Smooth muscle cell (in vitro differentiated cells): ENCODE data around the gene PTGS1. TPM values are rescaled to one million over a fixed set of nuclear protein-coding genes. Genes with fewer than 3 reads are reported as not detected.
"Not testable (repeated sequence)": the region's sequence is repeated elsewhere in the genome, so short reads cannot be mapped to it uniquely, and the experiment has no call there.

ENCODE experiments used
- DNase-seq: peaks from one replicate; lab custom pipeline; 2025; ENCODE audit not compliant: unreplicated experiment; lab: John Stamatoyannopoulos, UW
- H2AFZ ChIP-seq: fragments of 200-600 bp; sonication (generic); 2 replicates; pipeline ENCODE4 v1.6.0; 2016; ENCODE audit warnings: antibody characterized with exemption, low read depth, mild to moderate bottlenecking
- H3F3A ChIP-seq: fragments of 200-600 bp; sonication (generic); 2 replicates; pipeline ENCODE4 v1.6.0; 2017; ENCODE audit warnings: antibody characterized with exemption, low read depth
- H3K27ac ChIP-seq: fragments of 200-600 bp; sonication (generic); 2 replicates; pipeline ENCODE4 v1.5.1; 2016; ENCODE audit warnings: low read depth, mild to moderate bottlenecking
- H3K27me3 ChIP-seq: fragments of 200-600 bp; sonication (generic); 2 replicates; pipeline ENCODE4 v1.6.1; 2016; ENCODE audit warnings: low read depth, mild to moderate bottlenecking
- H3K36me3 ChIP-seq: fragments of 200-600 bp; sonication (generic); 2 replicates; pipeline ENCODE4 v1.5.1; 2016; ENCODE audit warnings: low read depth
- H3K4me1 ChIP-seq: fragments of 200-600 bp; sonication (generic); 2 replicates; pipeline ENCODE4 v1.5.1; 2016; ENCODE audit warnings: low read depth
- H3K4me2 ChIP-seq: fragments of 200-600 bp; sonication (generic); 2 replicates; pipeline ENCODE4 v1.6.0; 2016; ENCODE audit warnings: mild to moderate bottlenecking
- H3K4me3 ChIP-seq: fragments of 200-600 bp; sonication (generic); 2 replicates; pipeline ENCODE4 v1.5.1; 2016; ENCODE audit warnings: mild to moderate bottlenecking
- H3K79me2 ChIP-seq: fragments of 200-600 bp; sonication (generic); 2 replicates; pipeline ENCODE4 v1.6.0; 2016; ENCODE audit warnings: low read depth, mild to moderate bottlenecking
- H3K9ac ChIP-seq: fragments of 200-600 bp; sonication (generic); 2 replicates; pipeline ENCODE4 v1.6.0; 2016; ENCODE audit warnings: low read depth
- H3K9me3 ChIP-seq: fragments of 200-600 bp; sonication (generic); replicated peaks from 2 replicates; pipeline ENCODE4 v1.5.1; 2016; ENCODE audit warnings: low read depth
- H4K20me1 ChIP-seq: fragments of 200-600 bp; sonication (generic); 2 replicates; pipeline ENCODE4 v1.6.0; 2016; ENCODE audit warnings: low read depth
- WGBS: methylation state at CpG from one replicate; pipeline ENCODE4 v1.1.7; 2016; ENCODE audit warnings: low lambda C conversion rate; 5-methylcytosine and 5-hydroxymethylcytosine counted together
- polyA plus RNA-seq: library from polyadenylated mRNA; unstranded; fragments of >200 nt; fragmentation: Nextera tagmentation; extraction: Ambion mirVana; gene quantifications from 2 replicates; pipeline ENCODE4 v1.2.1, GENCODE V29; 2016
- total RNA-seq: library from RNA; depleted of rRNA; stranded (reverse); fragments of >200 nt; gene quantifications from 2 replicates; pipeline ENCODE4 v1.2.3, GENCODE V29; 2014
- TF ChIP-seq, protein P1 (sequence below): fragments of 200-600 bp; sonication (generic); IDR thresholded peaks from 2 replicates; pipeline ENCODE4 v1.5.1; 2017; ENCODE audit warnings: borderline replicate concordance, mild to moderate bottlenecking, antibody characterized with exemption; ENCODE audit not compliant: insufficient read depth, poor library complexity, severe bottlenecking

PTGS1 gene
- total and polyA plus RNA-seq, 2 experiments from 2014 or later: 0.06 to 2.3 TPM

DNA sequence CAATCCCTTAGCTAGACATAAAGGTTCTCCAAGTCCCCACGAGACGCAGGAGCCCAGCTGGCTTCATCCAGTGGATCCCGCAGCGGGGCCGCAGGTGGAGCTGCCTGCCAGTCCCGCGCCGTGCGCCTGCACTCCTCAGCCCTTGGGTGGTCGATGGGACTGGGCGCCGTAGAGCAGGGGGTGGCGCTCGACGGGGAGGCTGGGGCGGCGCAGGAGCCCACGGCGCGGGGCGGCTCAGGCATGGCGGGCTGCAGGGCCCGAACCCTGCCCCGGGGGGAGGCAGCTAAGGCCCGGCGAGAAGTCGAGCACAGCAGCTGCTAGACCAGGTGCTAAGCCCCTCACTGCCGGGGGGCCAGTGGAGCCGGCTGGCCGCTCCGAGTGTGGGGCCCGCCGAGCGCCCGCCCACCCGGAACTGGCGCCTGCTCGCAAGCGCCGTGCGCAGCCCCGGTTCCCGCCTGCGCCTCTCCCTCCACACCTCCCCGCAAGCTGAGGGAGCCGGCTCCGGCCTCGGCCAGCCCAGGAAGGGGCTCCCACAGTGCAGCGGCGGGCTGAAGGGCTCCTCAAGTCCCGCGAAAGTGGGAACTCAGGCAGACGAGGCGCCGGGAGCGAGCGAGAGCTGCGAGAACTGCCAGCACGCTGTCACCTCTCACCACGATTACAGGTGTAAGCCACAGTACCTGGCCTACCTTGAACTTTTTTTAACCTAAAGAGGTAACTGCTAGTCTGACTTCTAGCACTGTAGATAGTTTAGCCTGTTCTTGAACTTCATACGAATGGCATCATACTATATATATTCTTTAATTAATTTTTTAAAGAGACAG, 35.5 kb downstream of the PTGS1 start:
- Histone ChIP-seq H3F3A (no peaks in the 10 kb centered on the region), H3K79me2 (no peaks in the 10 kb centered on the region), H3K9me3 (no peaks in the 10 kb centered on the region), H2AFZ (no peak overlapping the region), H3K4me1 (no peaks in the 10 kb centered on the region), H3K4me3 (peak overlapping the region; percentile 29), H3K27ac (no peak overlapping the region), H3K4me2 (peak overlapping the region; percentile 68), H3K27me3 (peaks cover 4% of the 10 kb centered on the region), H3K9ac (no peak overlapping the region), H4K20me1 (no peaks in the 10 kb centered on the region), H3K36me3 (no peaks in the 10 kb centered on the region)
- TF ChIP-seq, protein P1, sequence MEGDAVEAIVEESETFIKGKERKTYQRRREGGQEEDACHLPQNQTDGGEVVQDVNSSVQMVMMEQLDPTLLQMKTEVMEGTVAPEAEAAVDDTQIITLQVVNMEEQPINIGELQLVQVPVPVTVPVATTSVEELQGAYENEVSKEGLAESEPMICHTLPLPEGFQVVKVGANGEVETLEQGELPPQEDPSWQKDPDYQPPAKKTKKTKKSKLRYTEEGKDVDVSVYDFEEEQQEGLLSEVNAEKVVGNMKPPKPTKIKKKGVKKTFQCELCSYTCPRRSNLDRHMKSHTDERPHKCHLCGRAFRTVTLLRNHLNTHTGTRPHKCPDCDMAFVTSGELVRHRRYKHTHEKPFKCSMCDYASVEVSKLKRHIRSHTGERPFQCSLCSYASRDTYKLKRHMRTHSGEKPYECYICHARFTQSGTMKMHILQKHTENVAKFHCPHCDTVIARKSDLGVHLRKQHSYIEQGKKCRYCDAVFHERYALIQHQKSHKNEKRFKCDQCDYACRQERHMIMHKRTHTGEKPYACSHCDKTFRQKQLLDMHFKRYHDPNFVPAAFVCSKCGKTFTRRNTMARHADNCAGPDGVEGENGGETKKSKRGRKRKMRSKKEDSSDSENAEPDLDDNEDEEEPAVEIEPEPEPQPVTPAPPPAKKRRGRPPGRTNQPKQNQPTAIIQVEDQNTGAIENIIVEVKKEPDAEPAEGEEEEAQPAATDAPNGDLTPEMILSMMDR: no peak
- no peak for DNase-seq
- 36% methylated on average over 56 of the region's 61 CpGs for WGBS

DNA sequence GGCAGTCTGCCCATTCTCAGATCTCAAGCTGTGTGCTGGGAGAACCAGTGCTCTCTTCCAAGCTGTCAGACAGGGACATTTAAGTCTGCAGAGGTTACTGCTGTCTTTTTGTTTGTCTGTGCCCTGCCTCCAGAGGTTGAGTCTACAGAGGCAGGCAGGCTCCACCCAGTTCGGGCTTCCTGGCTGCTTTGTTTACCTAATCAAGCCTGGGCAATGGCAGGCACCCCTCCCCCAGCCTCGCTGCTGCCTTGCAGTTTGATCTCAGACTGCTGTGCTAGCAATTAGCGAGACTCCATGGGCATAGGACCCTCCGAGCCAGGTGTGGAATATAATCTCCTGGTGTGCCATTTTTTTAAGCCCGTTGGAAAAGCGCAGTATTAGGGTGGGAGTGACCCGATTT, 43.3 kb downstream of the PTGS1 start:
- not testable (repeated sequence) for H3K27ac ChIP-seq, H2AFZ ChIP-seq, DNase-seq, H3F3A ChIP-seq, H3K4me2 ChIP-seq, H3K4me1 ChIP-seq, H3K9me3 ChIP-seq, H3K4me3 ChIP-seq, H3K9ac ChIP-seq, H3K36me3 ChIP-seq, H3K79me2 ChIP-seq, H3K27me3 ChIP-seq, H4K20me1 ChIP-seq
- 63% methylated on average over 7 of the region's 7 CpGs for WGBS

DNA sequence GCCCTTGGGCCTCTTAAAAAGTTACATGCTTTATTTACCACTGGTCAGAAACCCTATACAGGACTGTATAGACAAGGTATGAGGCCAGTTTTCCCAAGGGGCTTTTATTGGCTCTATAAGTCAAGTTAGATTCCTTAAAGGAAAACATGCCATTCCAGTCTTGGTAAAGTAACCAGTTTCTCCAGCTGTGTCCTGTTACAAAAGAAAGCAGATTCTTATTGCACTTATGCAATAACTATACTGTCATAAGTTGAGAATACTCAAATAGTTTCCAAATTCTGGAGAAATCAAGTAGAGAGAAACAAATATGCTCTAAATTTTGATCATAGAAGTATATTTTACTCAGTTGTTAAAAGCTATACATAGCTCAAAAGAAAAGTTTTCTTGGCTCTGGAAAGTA, 47.2 kb downstream of the PTGS1 start:
- TF ChIP-seq, protein P1: no peak
- Histone ChIP-seq H3K79me2 (no peaks in the 10 kb centered on the region), H3K4me1 (no peaks in the 10 kb centered on the region), H4K20me1 (no peaks in the 10 kb centered on the region), H2AFZ (no peak overlapping the region), H3K27ac (no peak overlapping the region), H3K4me2 (no peak overlapping the region), H3K27me3 (no peaks in the 10 kb centered on the region), H3K9me3 (peaks cover 4% of the 10 kb centered on the region), H3K36me3 (no peaks in the 10 kb centered on the region), H3F3A (no peaks in the 10 kb centered on the region), H3K9ac (no peak overlapping the region), H3K4me3 (no peak overlapping the region)
- DNase-seq: no peak

DNA sequence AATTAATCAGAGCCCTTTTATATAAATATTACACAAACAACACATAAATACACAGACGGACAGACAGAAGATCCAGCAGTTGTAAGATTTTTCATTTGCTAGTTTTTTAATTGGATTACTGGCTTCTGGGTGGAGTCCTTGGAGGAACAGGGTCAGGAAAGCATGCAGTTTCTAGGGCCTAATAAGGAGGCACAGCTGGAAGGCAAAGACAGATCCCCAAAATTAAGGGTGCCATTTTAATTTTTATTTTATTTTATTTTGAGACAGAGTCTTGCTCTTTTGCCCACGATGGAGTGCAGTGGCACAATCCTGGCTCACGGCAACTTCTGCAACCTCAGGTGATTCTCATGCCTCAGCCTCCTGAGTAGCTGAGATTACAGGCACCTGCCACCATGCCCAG, 49.5 kb downstream of the PTGS1 start:
- H3K27me3 ChIP-seq: no peaks in the 10 kb centered on the region
- WGBS: 68% methylated on average over 3 of the region's 3 CpGs
- no peaks in the 10 kb centered on the region for H3K4me1 ChIP-seq
- no peak overlapping the region for H3K27ac ChIP-seq
- H3K4me3 ChIP-seq: no peak overlapping the region
- no peaks in the 10 kb centered on the region for H3F3A ChIP-seq
- H3K9ac ChIP-seq: no peak overlapping the region
- H3K79me2 ChIP-seq: no peaks in the 10 kb centered on the region
- H4K20me1 ChIP-seq: no peaks in the 10 kb centered on the region
- no peak for DNase-seq
- peaks cover 4% of the 10 kb centered on the region for H3K9me3 ChIP-seq
- TF ChIP-seq, protein P1: no peak
- no peak overlapping the region for H3K4me2 ChIP-seq
- no peak overlapping the region for H2AFZ ChIP-seq
- H3K36me3 ChIP-seq: no peaks in the 10 kb centered on the region
